Stomach (tissue), 4 donors: ENCODE results near the gene PSME3IP1.

ENCODE experiments used
- CTCF ChIP-seq, 7 experiments: fragments of 450-650 bp in 4 of 7; fragments of 200-600 bp in 3 of 7; sonication (generic) in 3 of 7; IDR thresholded peaks; one replicate each; pipeline ENCODE4 v1.5.1; 2016 to 2019; ENCODE audit warnings: antibody characterized with exemption in 7 of 7, control low read depth in 2 of 7, mild to moderate bottlenecking in 1 of 7
- POLR2A ChIP-seq, 4 donors: fragments of 450-650 bp; IDR thresholded peaks; one replicate each; pipeline ENCODE4 v1.6.1; 2016; ENCODE audit warnings: antibody characterized with exemption in 4 of 4, control low read depth in 2 of 4, mild to moderate bottlenecking in 1 of 4, moderate library complexity in 1 of 4

GRCh38 chr16:57194512-57194911 is 8.7 kb upstream of the PSME3IP1 start:
- TF ChIP-seq CTCF (IDR thresholded peaks at IDR 0.05) (no peak), POLR2A (IDR thresholded peaks at IDR 0.05) (no peak)
